Measurements from ENCODE around the gene CACYBP. TPM values are rescaled to one million over a fixed set of nuclear protein-coding genes. Genes with fewer than 3 reads are reported as not detected.

CACYBP gene
- total RNA-seq, 3 donors from 2014 or later, result 68.2 to 129 (median 72.8) TPM

DNA sequence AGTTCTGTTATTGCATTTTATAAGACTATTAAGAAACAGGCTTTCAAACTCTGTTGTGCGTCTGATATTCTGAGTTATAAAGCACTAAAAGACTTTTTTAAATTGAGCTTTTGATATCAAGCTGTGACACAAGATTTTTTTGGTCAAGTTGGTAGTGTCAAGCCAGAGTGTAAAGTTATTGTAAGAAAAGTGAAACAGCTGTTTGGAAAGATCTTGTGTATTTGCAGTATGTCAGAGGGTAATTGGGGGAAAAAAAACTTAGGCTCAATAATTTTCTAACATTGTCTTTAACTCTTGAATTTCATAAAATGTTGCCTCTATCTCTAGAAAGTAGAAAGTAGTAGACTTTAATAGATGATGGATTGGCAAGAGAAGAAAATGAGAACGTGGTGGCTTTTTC is 3.8 kb downstream of the CACYBP start:
- H3K27ac ChIP-seq, result no peak overlapping the region
- no peak for DNase-seq (ENCODE audit: low spot score in 2 of 2)
- H3K4me1 ChIP-seq, result peaks cover 0 to 7% of the 10 kb centered on the region in 2 donors
- no peaks in the 10 kb centered on the region for H3K36me3 ChIP-seq
- H3K27me3 ChIP-seq, result no peaks in the 10 kb centered on the region
- no peaks in the 10 kb centered on the region for H3K9me3 ChIP-seq
- intact Hi-C loops (cut with DNase I; ENCODE audit: low total_unique reads), result no loop called here
- H3K4me3 ChIP-seq, result no peak overlapping the region
- TF ChIP-seq, protein P1, sequence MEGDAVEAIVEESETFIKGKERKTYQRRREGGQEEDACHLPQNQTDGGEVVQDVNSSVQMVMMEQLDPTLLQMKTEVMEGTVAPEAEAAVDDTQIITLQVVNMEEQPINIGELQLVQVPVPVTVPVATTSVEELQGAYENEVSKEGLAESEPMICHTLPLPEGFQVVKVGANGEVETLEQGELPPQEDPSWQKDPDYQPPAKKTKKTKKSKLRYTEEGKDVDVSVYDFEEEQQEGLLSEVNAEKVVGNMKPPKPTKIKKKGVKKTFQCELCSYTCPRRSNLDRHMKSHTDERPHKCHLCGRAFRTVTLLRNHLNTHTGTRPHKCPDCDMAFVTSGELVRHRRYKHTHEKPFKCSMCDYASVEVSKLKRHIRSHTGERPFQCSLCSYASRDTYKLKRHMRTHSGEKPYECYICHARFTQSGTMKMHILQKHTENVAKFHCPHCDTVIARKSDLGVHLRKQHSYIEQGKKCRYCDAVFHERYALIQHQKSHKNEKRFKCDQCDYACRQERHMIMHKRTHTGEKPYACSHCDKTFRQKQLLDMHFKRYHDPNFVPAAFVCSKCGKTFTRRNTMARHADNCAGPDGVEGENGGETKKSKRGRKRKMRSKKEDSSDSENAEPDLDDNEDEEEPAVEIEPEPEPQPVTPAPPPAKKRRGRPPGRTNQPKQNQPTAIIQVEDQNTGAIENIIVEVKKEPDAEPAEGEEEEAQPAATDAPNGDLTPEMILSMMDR (IDR thresholded peaks at IDR 0.05), result no peak
- TF ChIP-seq POLR2AphosphoS5 (IDR thresholded peaks at IDR 0.05), result no peak
- TF ChIP-seq POLR2A (IDR thresholded peaks at IDR 0.05), result no peak

DNA sequence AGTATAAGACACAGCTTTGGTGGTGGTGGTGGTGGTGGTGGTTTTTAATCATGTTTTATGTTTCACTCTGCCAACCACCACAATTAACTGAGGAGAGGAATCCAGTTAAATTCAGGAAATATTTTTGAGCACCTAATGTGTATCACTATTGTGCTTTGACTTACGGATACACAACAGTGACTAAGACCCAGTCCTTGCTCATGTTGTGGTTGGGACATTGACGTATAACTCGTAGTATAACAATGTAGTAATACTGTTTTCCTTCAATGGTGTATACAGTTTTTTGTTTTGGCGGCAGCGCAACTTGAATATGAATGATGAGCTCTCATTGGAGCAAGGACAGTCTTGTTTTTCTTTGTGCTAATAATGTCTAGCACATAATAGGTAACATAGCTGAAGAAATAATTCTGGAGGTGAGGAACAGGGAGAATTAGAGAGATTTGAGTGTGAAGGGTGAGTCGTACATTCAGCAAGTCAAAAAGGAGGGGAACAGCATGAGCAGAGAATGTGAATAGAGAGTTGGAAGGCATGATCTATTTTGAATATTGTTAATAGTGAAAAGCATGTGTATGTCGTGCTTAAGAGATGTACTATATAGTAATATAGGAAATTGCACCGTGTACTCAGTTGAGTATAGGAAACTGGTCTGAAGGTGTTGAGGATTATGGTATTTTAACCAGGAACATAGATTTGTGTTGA is 5.5 kb downstream of the CACYBP start:
- H3K9me3 ChIP-seq, result no peaks in the 10 kb centered on the region
- no peak overlapping the region for H3K4me3 ChIP-seq
- intact Hi-C loops (cut with DNase I; ENCODE audit: low total_unique reads), result no loop called here
- no peak overlapping the region for H3K27ac ChIP-seq
- TF ChIP-seq, protein P1 (IDR thresholded peaks at IDR 0.05), result no peak
- TF ChIP-seq POLR2AphosphoS5 (IDR thresholded peaks at IDR 0.05), result no peak
- no peak for TF ChIP-seq POLR2A (IDR thresholded peaks at IDR 0.05)
- DNase-seq (ENCODE audit: low spot score in 2 of 2), result no peak
- no peaks in the 10 kb centered on the region for H3K27me3 ChIP-seq
- H3K4me1 ChIP-seq, result peaks cover 0 to 7% of the 10 kb centered on the region in 2 donors
- H3K36me3 ChIP-seq, result no peaks in the 10 kb centered on the region

DNA sequence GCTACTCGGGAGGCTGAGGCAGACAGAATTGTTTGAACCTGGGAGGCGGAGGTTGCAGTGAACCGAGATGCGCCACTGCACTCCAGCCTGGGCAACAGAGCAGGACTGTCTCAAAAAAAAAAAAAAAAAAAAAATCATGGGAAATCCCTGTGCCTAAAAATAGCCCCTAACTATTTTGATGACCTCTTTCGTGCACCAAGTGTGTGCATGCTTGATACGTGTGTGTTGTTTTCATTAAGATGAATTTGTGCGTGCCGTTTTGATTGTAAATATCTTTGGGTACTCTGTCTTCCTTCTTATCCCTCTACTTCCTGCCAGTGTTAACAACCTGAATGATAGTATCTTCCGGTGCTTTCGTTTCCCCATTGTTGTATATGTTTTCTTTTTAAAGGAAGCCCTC is 9.8 kb downstream of the CACYBP start:
- no peak overlapping the region for H3K4me3 ChIP-seq
- no peaks in the 10 kb centered on the region for H3K27me3 ChIP-seq
- no peaks in the 10 kb centered on the region for H3K9me3 ChIP-seq
- no peak overlapping the region for H3K27ac ChIP-seq
- no peak for TF ChIP-seq POLR2A (IDR thresholded peaks at IDR 0.05)
- TF ChIP-seq, protein P1 (IDR thresholded peaks at IDR 0.05), result no peak
- TF ChIP-seq POLR2AphosphoS5 (IDR thresholded peaks at IDR 0.05), result no peak
- DNase-seq (ENCODE audit: low spot score in 2 of 2), result no peak
- H3K4me1 ChIP-seq, result no peaks in the 10 kb centered on the region
- peaks cover 6% of the 10 kb centered on the region for H3K36me3 ChIP-seq
- intact Hi-C loops (cut with DNase I; ENCODE audit: low total_unique reads), result no loop called here

DNA sequence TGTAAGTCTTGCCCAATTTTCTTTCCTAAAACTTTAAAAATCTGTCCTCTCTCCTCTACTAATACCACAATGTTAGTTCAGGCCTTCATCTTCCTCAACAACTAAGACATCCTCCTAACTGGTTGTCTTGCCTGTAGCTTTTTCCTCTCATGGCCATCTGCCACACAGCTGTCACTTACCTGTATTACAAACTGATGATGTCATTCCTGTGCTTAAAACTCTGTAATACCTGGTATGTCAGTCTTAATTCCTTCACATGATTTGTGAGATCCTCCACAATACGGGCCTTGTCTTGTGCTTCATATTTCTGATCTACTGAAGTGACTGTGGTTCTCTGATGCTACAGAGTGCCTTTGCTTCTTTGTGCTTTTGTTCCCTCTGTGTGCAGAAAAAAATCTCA is 13.7 kb downstream of the CACYBP start:
- Histone ChIP-seq H3K4me1 (no peaks in the 10 kb centered on the region), H3K27ac (no peak overlapping the region), H3K27me3 (no peaks in the 10 kb centered on the region), H3K36me3 (peaks cover 6% of the 10 kb centered on the region), H3K9me3 (no peaks in the 10 kb centered on the region), H3K4me3 (no peak overlapping the region)
- intact Hi-C loops (cut with DNase I; ENCODE audit: low total_unique reads), result no loop called here
- TF ChIP-seq POLR2AphosphoS5 (IDR thresholded peaks at IDR 0.05) (no peak), POLR2A (IDR thresholded peaks at IDR 0.05) (no peak)
- TF ChIP-seq, protein P1 (IDR thresholded peaks at IDR 0.05), result no peak
- DNase-seq (ENCODE audit: low spot score in 2 of 2), result no peak

DNA sequence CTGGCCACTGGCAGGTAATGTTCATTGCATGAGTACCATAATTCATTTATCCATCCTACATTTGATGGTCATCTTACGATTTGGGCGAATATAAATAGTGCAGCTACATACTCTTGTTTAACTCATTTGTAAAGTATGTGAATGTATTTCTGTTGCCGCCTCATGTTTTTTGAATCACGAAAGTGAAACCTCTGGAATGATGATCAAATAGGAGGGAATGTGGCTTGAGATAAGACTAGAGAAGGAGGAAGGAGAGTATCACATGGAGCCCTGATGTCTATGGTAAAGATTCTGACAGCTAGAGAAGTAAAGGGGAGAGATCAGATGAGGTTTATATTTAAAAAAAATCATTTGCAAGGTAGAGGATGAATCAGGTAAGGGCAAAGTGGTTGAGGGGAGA is 15.5 kb downstream of the CACYBP start:
- no peak overlapping the region for H3K4me3 ChIP-seq
- intact Hi-C loops (cut with DNase I; ENCODE audit: low total_unique reads), result no loop called here

More for the DNA sequence above, 15.5 kb downstream of the CACYBP start:
- TF ChIP-seq POLR2A (IDR thresholded peaks at IDR 0.05), result no peak
- no peak for TF ChIP-seq POLR2AphosphoS5 (IDR thresholded peaks at IDR 0.05)
- TF ChIP-seq, protein P1 (IDR thresholded peaks at IDR 0.05), result no peak
- Histone ChIP-seq H3K27me3 (no peaks in the 10 kb centered on the region), H3K4me1 (no peaks in the 10 kb centered on the region), H3K9me3 (no peaks in the 10 kb centered on the region), H3K27ac (no peak overlapping the region), H3K36me3 (peaks cover 6% of the 10 kb centered on the region)
- DNase-seq (ENCODE audit: low spot score in 2 of 2), result no peak
